ENCODE results near the gene TLE6. TPM values are rescaled to one million over a fixed set of nuclear protein-coding genes. Genes with fewer than 3 reads are reported as not detected.

Gene TLE6
- total RNA-seq, 4 donors from 2014 or later = 1.5 to 1.8 TPM; not detected in 2

DNA sequence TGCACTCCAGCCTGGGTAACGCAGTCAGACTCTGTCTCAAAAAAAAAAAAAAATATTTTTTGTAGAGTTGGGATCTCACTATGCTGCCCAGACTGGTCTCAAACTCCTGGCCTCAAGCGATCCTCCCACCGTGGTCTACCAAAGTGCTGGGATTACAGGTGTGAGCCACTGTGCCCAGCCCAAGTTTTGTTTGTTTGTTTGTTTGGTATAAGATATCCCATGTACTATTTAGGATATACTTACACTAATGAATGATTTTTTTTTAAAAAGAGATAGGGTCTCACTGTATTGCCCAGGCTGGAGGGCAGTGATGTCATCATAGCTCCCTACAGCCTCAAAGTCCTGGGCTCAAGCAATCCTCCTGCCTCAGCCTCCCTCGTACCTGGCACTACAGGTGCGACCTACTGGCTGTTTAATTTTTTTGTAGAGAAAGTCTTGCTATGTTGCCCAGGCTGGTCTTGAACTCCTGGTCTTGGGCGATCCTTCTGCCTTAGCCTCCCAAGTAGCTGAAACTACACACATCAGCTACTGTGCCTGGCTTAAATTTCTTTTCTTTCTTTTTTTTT, 24.0 kb downstream of the TLE6 start:
- no peak for TF ChIP-seq POLR2A (IDR thresholded peaks at IDR 0.05)
- TF ChIP-seq, protein P1, sequence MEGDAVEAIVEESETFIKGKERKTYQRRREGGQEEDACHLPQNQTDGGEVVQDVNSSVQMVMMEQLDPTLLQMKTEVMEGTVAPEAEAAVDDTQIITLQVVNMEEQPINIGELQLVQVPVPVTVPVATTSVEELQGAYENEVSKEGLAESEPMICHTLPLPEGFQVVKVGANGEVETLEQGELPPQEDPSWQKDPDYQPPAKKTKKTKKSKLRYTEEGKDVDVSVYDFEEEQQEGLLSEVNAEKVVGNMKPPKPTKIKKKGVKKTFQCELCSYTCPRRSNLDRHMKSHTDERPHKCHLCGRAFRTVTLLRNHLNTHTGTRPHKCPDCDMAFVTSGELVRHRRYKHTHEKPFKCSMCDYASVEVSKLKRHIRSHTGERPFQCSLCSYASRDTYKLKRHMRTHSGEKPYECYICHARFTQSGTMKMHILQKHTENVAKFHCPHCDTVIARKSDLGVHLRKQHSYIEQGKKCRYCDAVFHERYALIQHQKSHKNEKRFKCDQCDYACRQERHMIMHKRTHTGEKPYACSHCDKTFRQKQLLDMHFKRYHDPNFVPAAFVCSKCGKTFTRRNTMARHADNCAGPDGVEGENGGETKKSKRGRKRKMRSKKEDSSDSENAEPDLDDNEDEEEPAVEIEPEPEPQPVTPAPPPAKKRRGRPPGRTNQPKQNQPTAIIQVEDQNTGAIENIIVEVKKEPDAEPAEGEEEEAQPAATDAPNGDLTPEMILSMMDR (IDR thresholded peaks at IDR 0.05) = no peak
- intact Hi-C loops (cut with DNase I; ENCODE audit: low total_unique reads) = no loop called here
- WGBS, 2 donors = 96% methylated on average over 6 of the region's 6 CpGs
- DNase-seq (ENCODE audit: low spot score in 2 of 2) = no peak
- no peak overlapping the region for H3K4me3 ChIP-seq (ENCODE audit: low read depth, poor library complexity, severe bottlenecking)

DNA sequence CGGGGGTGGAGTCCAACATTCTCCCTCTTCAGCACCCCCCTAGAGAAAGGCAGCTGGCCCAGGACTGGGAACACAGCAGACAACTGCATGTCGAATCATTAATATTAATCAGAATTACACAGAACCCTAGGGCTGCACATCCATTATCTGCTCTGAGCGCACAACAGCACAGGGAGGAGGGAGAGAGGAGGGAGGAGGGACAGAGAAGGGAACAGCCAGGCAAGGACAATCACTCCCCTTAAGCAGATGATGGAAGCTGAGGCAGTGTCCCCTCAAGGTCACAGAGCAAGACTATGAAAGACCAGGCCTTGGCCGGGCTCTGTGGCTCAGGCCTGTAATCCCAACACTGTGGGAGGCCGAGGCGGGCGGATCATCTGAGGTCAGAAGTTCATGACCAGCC, 25.7 kb downstream of the TLE6 start:
- TF ChIP-seq POLR2A (IDR thresholded peaks at IDR 0.05) = no peak
- TF ChIP-seq, protein P1 (IDR thresholded peaks at IDR 0.05) = no peak
- DNase-seq (ENCODE audit: low spot score in 2 of 2) = no peak
- intact Hi-C loops (cut with DNase I; ENCODE audit: low total_unique reads) = no loop called here
- WGBS, 2 donors = 94 to 97% methylated on average over 7 of the region's 7 CpGs
- no peak overlapping the region for H3K4me3 ChIP-seq (ENCODE audit: low read depth, poor library complexity, severe bottlenecking)

DNA sequence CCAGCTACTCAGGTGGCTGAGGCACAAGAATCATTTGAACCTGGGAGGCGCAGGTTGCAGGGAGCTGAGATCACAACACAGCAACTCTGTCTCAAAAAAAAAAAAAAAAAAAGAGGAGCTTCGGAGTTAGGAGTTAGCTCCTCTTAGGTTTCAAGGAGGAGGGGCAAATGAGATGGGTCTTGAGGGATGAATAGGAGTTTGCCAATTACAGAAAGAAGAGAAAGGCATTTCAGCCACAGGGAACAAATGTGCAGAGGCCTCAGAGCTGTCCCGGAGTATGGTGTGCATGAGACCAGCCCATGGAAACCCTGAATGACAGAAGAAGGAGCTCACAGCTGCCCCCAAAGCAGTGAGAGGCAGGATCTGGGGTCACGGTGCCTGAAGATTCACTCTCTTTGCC, 27.2 kb downstream of the TLE6 start:
- DNase-seq (ENCODE audit: low spot score in 2 of 2) = no peak
- TF ChIP-seq POLR2A (IDR thresholded peaks at IDR 0.05) = no peak
- TF ChIP-seq, protein P1 (IDR thresholded peaks at IDR 0.05) = no peak
- intact Hi-C loops (cut with DNase I; ENCODE audit: low total_unique reads) = no loop called here
- 95 to 98% methylated on average over 4 of the region's 4 CpGs for WGBS, 2 donors
- no peak overlapping the region for H3K4me3 ChIP-seq (ENCODE audit: low read depth, poor library complexity, severe bottlenecking)

GRCh38 chr19:3005345-3005744, 28.0 kb downstream of the TLE6 start:
- no peak overlapping the region for H3K4me3 ChIP-seq (ENCODE audit: low read depth, poor library complexity, severe bottlenecking)
- intact Hi-C loops (cut with DNase I; ENCODE audit: low total_unique reads) = no loop called here
- no peak for TF ChIP-seq POLR2A (IDR thresholded peaks at IDR 0.05)
- TF ChIP-seq, protein P1 (IDR thresholded peaks at IDR 0.05) = no peak
- no peak for DNase-seq (ENCODE audit: low spot score in 2 of 2)
- 80 to 88% methylated on average over 18 of the region's 18 CpGs for WGBS, 2 donors

- no peak overlapping the region for H3K4me3 ChIP-seq (ENCODE audit: low read depth, poor library complexity, severe bottlenecking)
- 65 to 79% methylated on average over 23 to 25 of the region's 37 CpGs for WGBS, 2 donors
- no peak for TF ChIP-seq POLR2A (IDR thresholded peaks at IDR 0.05)
- TF ChIP-seq, protein P1 (IDR thresholded peaks at IDR 0.05) = no peak
- DNase-seq (ENCODE audit: low spot score in 2 of 2) = no peak
- intact Hi-C loops (cut with DNase I; ENCODE audit: low total_unique reads) = no loop called here
Observed at GRCh38 chr19:3006075-3006767, 28.9 kb downstream of the TLE6 start.

All from lower leg skin (tissue), 4 donors.